Left hindlimb (tissue), 1 donor: ENCODE results near the gene BTG2.
A peak's percentile ranks its signal among the peaks of the same experiment; 100 is the strongest.
"Not testable (repeated sequence)": the region's sequence is repeated elsewhere in the genome, so short reads cannot be mapped to it uniquely, and the experiment has no call there.

Experiments
- DNase-seq: peaks from one replicate; pipeline ENCODE4 v3.0.0-alpha.2; 2018

The BTG2 gene

GRCh38 chr1:203296460-203297073 is 8.8 kb upstream of the BTG2 start:
- DNase-seq, result peak; percentile 51

- DNase-seq, result peak; percentile 22
Measured at GRCh38 chr1:203299169-203299568, 6.2 kb upstream of the BTG2 start.

- peak; percentile 4 for DNase-seq
Measured at GRCh38 chr1:203299719-203300429, 5.4 kb upstream of the BTG2 start.

- peak; percentile 17 for DNase-seq
Measured at GRCh38 chr1:203300441-203301330, 4.6 kb upstream of the BTG2 start.

GRCh38 chr1:203301331-203301668 is 4.0 kb upstream of the BTG2 start:
- no peak for DNase-seq

- peak; percentile 10 for DNase-seq
Measured at GRCh38 chr1:203302456-203302855, 2.9 kb upstream of the BTG2 start.

GRCh38 chr1:203302894-203303293 is 2.4 kb upstream of the BTG2 start:
- peak; percentile 6 for DNase-seq

- DNase-seq, result peak; percentile 26
Measured at GRCh38 chr1:203304391-203304918, 864 bp upstream of the BTG2 start.

- DNase-seq, result no peak
Measured at GRCh38 chr1:203305809-203306088, 430 bp downstream of the BTG2 start.

GRCh38 chr1:203306089-203306964 is 1.0 kb downstream of the BTG2 start:
- DNase-seq, result peak; percentile 85

GRCh38 chr1:203306965-203307541 is 1.7 kb downstream of the BTG2 start:
- no peak for DNase-seq

GRCh38 chr1:203307641-203308126 is 2.4 kb downstream of the BTG2 start:
- DNase-seq, result no peak

- DNase-seq, result no peak
Measured at GRCh38 chr1:203308328-203308922, 3.1 kb downstream of the BTG2 start.

- DNase-seq, result no peak
Measured at GRCh38 chr1:203308923-203309331, 3.6 kb downstream of the BTG2 start.

GRCh38 chr1:203311368-203312301 is 6.3 kb downstream of the BTG2 start:
- no peak for DNase-seq

GRCh38 chr1:203314025-203314759 is 8.9 kb downstream of the BTG2 start:
- not testable (repeated sequence) for DNase-seq

- DNase-seq, result no peak
Measured at GRCh38 chr1:203316626-203317093, 11.3 kb downstream of the BTG2 start.

- no peak for DNase-seq
Measured at GRCh38 chr1:203317429-203318228, 12.3 kb downstream of the BTG2 start.

- no peak for DNase-seq
Measured at GRCh38 chr1:203318229-203318517, 12.9 kb downstream of the BTG2 start.
